A673 (cell line): ENCODE measurements around the gene LRRC17.

Source experiments
- CTCF ChIP-seq: fragments of 300-800, 200-600 bp; sonication (generic); conservative IDR thresholded peaks from 2 replicates; pipeline ENCODE4 v1.5.1; 2017; ENCODE audit warnings: low read depth, mild to moderate bottlenecking, antibody characterized with exemption, low read length, moderate library complexity, mixed read lengths
- EZH2 ChIP-seq: fragments of 200-600 bp; sonication (generic); IDR thresholded peaks from 2 replicates; pipeline ENCODE4 v1.6.1; 2017; ENCODE audit warnings: borderline replicate concordance, low read depth, mild to moderate bottlenecking, mixed read lengths, antibody characterized with exemption, low read length; ENCODE audit not compliant: poor library complexity, severe bottlenecking

- TF ChIP-seq CTCF (no peak), EZH2 (no peak)
These were observed 22.9 kb upstream of the LRRC17 start for GRCh38 chr7:102889851-102890250.
